GM18858 (cell line): ENCODE results near the gene PRKCZ.

Source experiments
- ATAC-seq: cut with Tn5 transposase; IDR thresholded peaks from one replicate; pipeline ENCODE4 v1.9.1; 2021; ENCODE audit not compliant: unreplicated experiment

PRKCZ gene

DNA sequence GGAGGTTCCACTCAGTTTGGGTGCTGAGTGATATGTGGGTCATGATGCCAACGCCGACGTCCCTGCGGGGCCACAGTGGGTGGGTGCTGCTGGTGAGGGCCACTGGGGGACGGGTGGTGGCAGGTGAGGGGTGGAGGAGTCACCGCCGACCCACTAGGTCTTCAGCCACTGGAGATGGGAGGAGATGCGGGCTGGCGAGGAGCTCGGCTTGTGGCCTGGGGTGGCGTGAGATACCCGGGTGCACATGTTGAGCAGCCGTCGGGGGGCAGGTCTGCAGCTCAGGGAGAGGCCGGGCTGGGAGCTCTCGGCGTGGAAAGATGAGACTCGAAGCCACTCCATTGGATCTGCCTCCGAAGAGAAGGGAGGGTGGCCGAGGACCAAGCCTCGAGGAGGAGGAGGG is 103.8 kb downstream of the PRKCZ start:
- ATAC-seq: no peak

DNA sequence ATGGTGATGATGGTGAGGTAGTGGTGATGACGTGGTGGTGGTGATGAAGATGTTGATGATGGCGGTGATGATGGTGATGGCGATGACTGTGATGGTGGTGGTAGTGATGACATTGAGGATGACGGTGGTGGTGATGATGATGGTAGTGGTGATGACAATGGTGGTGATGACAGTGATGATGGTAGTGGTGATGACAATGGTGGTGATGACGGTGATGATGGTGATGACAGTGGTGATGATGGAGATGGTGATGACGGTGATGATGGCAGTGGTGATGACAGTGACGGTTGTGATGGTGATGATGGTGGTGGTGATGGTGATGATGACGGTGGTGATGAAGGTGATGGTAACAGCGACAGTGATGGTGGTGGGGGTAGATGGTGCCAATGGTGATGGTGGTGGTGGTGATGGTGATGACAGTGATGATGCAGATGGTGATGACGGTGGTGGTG is 105.0 kb downstream of the PRKCZ start:
- ATAC-seq: no peak

DNA sequence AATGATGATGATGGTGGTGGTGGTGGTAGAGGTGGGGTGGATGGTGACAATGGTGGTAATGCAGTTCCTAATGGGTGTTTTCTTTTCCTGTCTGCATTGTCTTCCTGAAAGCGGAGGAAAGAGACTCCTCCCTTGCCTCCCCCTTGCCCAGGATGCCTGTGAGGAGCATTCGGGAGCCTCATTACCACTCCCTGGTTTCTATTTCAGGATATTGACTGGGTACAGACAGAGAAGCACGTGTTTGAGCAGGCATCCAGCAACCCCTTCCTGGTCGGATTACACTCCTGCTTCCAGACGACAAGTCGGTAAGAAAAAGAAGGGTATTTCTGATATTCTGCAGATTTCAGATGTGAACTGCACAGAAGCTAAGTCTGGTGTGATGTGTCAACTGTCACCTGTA is 105.6 kb downstream of the PRKCZ start:
- ATAC-seq: no peak

DNA sequence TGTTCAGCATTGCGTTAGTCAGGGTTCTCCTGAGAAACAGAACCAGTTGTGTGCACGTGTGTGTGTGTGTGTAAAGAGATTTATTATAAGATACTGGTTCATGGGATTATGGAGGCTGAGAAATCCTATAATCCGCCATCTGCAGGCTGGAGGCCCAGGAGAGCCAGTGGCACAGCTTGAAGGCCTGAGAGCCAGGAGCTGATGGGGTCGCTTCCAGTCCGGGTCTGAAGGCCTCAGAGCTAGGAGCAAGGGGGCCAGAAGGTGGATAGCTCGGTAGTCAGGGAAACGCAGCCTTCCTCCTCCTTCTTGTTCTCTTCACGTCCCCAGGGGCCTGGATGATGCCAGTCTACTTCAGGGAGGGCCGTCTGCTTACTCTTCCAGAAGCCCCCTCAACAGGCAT is 106.7 kb downstream of the PRKCZ start:
- ATAC-seq: no peak

DNA sequence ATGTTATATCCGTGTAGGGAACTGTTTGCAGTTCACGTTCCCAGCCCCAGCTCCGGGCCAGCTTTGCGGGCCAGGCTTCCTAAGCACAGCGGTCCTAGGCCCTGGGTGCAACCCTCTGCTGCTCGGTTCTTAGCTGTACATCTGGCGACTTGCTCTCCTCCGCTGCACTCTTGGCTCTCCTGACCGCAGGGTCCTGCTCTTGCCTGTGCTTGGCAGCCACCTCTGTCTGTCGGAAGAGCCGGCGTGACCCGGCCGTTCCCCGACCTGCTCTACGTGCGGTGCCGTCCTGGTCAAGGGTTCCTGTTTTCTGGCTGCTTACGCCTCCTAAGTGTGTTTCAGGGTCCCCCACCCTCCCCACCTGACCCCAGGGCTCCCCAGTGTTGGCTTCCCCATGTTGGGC is 107.6 kb downstream of the PRKCZ start:
- ATAC-seq: no peak

DNA sequence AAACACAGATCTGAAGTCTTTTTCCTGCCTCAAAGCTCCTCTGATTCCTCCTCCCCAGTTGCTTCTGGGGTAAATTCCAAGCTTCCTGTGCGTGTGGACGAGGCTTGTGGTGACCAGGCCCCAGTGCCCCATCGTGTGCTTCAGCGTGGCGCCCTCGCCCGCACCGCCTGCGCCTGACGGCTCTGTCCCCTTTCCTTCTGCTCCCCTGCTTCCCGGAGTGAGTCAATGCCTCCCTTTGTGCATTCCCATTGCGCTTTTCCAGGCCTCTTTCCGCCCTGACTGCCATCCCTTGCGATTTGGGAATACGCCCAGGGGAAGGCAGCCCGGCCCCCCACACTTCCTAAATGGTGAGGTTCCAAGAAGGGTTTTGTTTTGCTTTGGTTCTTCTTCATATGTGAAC is 108.1 kb downstream of the PRKCZ start:
- no peak for ATAC-seq

DNA sequence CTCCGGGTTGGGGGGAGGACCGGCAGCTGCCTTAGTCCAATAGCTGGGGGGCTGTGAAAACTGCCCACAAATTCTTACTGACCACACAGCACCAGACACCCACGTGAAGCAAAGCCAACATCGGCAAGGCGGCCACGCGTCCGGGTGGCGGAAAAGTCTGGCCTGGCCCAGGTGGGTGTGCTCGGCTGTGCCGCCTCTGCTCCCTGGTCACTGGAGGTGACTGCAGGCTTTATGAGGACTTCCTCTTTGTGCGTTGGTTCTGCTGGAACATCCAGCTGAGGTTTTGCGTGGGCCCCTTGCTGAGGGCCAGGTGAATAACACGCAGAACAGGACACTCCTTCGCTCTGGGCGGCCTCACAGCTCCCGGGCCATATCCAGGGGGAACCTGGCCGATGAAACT is 108.9 kb downstream of the PRKCZ start:
- no peak for ATAC-seq

DNA sequence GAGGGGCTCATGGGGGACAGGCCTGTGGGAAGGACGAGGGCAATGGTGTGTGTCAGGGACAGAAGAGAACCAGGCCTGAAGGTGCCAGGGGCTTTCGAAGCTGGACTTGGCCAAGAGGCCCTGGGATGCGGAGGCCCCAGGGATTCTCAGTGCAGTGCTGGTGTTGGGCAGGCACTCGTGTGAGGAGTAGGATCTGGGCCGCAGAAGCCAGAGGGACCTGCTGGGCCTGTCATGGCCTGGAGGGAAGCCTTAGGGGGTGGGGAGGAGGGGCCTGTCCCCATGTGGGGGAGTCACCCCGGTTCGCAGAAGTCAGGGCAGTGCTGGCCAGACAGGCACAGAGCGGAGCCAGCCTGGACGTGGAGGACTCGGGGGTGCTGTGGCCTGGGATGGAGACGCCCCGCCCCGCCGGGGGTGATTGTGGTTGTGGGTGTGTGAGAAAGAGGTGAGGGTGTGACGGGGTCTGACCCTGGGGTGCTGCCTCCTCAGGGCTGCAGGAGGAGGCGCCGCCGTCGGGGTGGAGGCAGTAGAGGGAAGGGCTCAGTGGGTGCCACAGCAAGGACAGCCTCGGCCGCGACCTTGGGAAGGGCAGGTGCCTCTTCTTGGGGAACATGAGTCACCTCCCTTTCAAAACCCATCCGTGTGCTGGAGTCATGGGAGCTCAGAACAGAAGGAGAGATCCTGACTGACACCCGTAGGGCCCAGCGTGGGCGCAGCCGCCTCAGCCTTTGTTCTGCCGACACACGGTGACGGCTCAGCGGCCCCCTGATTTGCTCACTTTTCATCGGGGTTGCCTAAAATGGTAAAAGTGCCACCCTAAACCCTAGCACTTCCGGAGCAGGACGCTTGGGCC is 110.5 kb downstream of the PRKCZ start:
- ATAC-seq: no peak

DNA sequence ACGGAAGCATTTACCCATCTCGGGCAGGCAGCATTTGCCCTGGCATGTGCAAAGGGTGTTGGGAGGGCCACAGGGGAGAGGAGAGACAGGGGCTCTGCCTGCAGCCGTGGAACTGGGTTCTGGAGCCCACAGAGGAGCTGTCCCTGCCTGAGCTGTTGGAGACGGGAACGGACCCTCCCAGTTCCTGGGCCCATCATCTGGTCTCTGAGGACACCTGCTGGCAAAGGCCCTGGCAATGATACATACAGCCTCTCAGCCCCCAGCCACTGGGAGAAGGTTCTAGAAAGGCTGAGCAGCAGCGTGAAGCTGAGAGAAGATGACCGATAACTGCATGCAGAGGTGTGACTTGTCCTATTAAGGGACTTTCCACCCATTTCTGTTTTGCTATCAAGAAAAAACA is 113.0 kb downstream of the PRKCZ start:
- no peak for ATAC-seq

DNA sequence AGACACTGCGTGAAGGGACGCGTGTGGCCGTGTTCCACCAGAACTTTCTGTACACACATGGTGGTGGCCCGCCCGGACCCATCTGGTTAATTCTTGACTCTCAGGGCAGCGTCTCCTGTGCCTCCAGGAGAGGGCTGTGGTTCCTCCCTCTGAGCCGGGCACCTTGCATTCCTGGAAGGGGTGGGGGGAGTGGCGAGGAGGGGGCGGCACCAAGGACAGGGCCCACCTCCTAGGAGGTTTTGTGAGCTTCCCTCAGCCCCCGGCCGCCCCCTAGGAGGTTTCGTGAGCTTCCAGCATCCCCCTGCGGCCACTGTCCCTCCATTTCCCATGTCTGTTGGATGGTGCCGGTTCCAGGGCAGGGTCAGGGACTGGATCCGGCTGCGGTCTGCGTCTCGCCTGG is 115.4 kb downstream of the PRKCZ start:
- no peak for ATAC-seq

DNA sequence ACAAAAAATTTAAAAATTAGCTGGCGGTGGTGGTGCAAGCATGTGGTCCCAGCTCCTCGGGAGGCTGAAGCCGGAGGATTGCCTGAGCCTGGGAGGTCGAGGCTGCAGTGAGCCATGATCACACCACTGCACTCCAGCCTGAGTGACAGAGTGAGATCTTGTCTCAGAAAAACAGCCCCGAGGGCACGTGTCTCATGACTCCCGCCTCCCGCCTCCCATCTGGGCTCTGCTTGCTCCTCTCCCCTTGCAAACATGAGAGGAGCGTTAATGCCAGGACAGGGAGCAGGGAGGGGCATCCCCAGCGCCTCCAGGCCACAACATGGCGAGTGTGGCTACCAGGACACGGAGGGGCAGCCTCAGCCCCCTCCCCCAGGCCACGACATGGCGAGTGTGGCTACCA is 116.0 kb downstream of the PRKCZ start:
- no peak for ATAC-seq

DNA sequence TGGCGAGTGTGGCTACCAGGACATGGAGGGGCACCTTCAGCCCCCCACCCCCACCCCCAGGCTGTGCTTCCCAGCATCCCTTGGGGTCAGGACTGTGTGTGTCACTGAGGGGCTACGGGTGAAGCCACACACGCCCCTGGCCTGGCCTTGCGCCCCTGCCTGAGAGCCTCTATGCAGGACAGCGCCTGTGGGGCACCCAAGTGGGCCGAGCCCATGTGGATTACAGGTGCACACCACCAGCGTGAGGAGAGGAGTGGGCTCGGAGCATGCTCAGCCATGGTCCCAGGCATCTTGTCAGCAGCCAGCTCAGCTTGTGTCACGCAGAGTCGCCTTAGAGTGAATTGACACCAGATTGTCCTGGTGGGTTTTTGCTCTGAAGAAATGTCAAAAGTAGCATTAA is 116.5 kb downstream of the PRKCZ start:
- no peak for ATAC-seq

DNA sequence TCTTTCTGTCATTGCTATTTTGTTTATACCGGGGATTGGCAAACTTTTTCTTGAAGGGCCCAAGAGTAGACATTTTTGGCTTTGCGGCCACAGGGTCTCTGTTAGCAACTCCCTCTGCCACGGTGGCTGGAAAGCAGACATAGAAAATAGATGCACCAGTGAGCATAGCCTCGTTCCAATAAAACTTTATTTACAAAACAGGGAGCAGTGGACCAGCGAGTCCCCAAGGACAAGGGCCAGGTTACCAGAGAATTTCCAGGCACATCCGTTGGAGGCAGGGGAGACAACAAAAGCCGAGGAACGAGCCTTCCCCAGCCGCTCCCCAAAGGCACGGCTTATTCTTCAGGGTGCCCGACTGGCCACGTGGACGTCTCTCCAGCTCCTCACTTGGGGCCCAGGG is 117.9 kb downstream of the PRKCZ start:
- ATAC-seq: no peak

DNA sequence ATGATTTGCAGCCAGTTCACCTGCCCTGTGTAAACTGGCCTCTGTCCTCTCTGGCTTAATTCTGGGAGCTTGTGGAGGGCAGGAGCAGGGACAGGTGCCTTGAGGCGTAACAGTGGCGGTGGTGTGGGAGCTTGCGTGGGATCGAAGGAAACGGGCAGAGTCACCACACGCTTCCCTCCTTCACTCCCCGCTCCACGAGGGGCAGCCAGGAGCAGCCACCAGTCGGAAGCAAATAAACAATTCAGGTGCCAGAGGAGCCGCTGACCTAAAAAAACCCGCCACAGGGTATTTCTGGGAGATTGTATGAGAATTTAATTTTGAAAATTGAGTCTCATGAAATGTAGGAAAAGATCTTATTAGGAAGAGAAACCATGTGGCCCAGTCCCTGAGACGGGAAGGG is 118.3 kb downstream of the PRKCZ start:
- no peak for ATAC-seq

DNA sequence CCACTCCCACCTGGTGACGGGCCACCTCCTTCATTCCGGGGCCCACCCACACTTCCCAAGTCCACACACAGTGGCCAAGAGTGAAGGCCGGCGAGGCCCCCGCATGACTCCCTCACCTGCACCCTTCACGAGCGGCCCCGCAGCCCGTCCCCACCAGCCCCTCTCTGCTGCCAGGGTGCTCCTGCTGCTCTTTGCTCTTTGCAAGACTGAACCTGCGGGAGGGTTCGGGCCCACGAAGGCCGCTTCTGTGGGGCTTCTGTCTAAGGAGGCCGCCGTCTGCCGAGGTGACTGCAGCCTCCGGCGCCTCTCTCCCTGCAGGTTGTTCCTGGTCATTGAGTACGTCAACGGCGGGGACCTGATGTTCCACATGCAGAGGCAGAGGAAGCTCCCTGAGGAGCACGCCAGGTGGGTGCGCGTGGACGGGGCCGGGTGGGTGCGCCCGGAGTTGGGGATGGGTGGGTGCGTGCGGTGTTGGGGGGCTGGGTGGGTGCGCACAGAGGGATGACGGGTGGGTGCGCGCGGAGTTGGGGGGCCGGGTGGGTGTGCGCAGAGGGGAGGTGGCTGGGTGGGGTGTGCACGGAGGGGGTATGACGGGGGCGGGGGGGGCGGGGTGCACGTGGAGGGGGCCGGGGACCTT is 119.1 kb downstream of the PRKCZ start:
- ATAC-seq: no peak

DNA sequence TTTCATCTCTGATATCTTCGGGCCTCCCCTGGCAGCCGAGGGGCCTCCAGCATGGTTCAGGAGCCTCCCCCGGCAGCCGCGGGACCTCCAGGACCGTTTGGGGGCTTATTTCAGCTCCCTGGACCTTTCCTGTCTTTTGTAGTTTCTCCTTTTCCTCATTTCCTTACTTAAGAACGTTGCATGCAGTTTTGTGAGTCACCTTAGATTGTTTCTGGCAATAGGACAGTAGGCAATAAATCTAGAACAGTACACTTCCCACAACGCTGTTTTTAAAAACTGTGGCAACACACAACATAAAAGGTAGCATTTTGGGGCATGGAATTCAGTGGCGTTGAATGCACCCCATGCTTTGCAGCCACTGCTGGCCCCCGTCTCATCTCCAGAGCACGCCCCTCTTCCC is 120.0 kb downstream of the PRKCZ start:
- no peak for ATAC-seq

DNA sequence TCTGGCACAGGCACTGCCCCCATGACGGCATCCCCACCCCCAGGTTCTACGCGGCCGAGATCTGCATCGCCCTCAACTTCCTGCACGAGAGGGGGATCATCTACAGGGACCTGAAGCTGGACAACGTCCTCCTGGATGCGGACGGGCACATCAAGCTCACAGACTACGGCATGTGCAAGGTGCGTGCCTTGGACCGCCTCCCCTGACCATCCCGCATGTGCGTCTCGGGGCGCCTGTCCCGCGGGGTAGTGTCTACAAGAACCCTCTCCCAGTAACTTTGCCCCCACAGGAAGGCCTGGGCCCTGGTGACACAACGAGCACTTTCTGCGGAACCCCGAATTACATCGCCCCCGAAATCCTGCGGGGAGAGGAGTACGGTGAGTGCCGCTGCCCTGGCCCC is 121.8 kb downstream of the PRKCZ start:
- ATAC-seq: no peak

DNA sequence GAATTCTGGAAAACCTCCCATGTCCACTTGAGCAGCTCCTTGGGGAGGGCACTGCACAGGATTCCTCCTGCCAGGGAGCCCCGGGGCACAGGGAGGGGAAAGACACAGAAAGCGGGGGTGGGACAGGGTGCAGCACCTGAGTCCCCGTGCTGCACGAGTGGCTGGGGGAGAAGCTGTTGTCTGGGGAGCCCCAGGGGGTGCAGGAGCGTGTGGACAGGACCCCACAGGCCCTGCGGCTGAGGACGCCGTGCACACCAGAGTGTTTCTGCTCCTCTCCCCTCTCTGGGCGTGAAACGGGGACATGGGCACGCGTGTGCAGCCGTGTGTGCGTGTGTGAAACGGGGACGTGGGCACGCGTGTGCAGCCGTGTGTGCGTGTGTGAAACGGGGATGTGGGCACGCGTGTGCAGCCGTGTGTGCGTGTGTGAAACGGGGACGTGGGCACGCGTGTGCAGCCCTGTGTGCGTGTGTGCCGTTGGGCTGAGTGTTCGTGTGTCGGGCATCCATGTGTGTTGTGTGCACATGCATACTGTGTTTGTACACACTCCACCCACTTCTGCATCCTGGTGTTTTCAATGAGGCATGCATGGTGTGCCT is 122.4 kb downstream of the PRKCZ start:
- ATAC-seq: no peak

DNA sequence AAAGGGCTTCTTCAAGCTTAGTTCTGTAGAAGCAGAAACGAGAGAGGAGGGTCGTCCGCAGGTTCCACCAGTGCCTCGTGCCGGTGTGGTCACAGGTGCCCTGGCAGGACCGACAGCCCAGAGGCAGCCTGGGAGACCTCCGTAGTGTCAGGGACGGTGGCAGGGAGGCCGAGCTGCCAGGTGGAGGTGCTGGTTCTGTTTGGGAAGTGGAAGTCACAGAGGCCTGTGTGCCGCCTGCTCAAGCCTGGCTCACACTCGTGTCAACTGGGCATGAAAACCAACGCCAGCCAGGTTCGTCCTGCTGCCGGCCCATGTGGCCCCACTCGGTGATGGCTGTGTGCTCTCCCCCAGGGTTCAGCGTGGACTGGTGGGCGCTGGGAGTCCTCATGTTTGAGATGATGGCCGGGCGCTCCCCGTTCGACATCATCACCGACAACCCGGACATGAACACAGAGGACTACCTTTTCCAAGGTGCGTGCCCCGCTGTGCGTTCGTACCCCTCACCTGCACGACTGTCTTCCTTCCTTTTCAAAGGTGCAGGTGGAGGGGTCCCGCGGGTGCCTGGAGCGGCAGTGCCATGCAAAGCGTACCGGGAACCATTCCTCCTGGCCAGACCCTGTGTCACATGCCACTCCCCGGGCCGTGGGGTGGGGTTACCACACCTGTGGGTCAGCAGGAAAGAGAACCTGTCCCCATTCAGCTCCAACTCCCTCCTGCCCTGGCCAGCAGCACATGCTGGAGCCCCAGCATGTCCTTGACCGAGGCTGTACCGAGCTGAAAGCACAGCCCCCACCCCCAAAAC is 123.5 kb downstream of the PRKCZ start:
- no peak for ATAC-seq

DNA sequence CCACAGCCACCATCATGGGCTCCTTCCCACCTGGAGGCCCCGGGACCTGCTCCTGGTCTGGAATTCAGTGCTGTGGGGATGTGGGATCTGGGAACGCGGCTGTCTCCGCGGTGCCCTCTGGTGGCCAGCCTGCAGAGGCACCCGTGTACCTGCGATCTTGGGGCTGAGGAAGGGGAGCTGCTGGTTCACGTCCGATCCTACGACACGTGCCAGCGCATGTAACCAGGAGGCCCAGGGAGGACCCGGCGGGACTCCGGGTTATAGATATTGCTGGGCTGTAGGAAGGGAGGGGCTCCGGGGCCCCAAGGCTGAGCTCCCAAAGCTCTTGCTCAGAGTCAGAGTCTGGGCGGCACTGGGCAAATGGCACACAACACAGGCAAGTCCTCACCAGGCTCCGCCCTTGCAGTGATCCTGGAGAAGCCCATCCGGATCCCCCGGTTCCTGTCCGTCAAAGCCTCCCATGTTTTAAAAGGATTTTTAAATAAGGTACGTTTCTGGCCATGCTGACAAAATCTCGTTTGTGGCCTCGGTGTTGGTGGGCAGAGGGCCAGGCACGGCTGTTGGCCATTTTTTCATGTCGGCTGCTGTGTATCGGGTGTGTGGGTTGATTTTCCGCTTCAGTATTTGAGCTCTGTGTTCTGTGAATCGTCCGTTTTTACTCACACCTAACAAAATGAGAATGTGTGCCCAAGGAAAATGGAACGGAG is 124.3 kb downstream of the PRKCZ start:
- no peak for ATAC-seq

DNA sequence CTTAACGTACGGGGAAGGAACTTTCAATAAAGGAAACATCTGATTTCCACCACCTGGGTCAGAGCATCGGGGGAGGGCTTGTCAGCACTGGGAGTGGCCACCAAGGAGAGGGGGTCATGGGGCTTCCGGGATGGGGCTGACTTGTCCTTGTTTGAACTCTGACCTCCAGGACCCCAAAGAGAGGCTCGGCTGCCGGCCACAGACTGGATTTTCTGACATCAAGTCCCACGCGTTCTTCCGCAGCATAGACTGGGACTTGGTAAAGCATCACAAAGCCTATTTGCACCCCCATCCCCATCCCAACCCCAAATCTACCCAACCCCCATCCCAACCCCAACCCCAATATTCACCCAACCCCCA is 124.8 kb downstream of the PRKCZ start:
- ATAC-seq: no peak
